ENCODE measurements around the gene EIF5AL1. TPM values are rescaled to one million over a fixed set of nuclear protein-coding genes. Genes with fewer than 3 reads are reported as not detected.

EIF5AL1 gene
- total RNA-seq, 1 experiment from 2014 or later = 0.17 TPM

DNA sequence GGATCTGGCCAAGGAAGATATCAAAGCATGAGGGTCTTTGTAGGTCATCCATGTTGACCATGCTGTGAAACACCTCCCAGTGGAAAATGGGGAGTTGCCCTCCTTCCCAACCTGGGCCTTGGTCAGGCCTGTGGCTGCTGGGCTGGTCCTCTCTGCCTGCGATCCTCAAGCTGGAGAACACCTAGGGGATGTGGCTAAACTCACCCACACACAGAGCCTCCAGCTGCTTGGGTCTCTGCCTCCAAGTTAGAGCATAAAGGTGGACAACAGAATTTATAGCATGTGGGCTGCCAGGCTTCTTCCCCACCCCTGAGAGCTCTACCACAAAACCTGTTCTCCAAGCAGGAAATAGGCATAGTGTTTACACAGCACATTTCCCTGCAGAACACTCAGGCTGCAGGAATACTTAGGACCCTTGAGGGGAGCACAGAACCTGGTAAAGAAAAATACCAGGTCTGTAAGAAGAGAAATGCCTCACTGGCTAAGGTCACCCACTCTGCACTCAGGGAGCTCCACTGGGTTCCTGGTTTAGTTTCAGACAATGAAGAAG lies 47.9 kb downstream of the EIF5AL1 start, which contains the start of gene SFTPA2 (continued):
- no peak for TF ChIP-seq RELA (CRISPR knock-in tag; IDR thresholded peaks at IDR 0.05; ENCODE audit: borderline replicate concordance)
- TF ChIP-seq, protein P1, sequence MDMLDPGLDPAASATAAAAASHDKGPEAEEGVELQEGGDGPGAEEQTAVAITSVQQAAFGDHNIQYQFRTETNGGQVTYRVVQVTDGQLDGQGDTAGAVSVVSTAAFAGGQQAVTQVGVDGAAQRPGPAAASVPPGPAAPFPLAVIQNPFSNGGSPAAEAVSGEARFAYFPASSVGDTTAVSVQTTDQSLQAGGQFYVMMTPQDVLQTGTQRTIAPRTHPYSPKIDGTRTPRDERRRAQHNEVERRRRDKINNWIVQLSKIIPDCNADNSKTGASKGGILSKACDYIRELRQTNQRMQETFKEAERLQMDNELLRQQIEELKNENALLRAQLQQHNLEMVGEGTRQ (CRISPR knock-in tag; IDR thresholded peaks at IDR 0.05) = no peak
- TF ChIP-seq ETV6 (CRISPR knock-in tag; IDR thresholded peaks at IDR 0.05) = no peak
- TF ChIP-seq NFE2L1 (CRISPR knock-in tag; IDR thresholded peaks at IDR 0.05) = no peak
- TF ChIP-seq SOX15 (CRISPR knock-in tag; IDR thresholded peaks at IDR 0.05) = no peak
- TF ChIP-seq, protein P2, sequence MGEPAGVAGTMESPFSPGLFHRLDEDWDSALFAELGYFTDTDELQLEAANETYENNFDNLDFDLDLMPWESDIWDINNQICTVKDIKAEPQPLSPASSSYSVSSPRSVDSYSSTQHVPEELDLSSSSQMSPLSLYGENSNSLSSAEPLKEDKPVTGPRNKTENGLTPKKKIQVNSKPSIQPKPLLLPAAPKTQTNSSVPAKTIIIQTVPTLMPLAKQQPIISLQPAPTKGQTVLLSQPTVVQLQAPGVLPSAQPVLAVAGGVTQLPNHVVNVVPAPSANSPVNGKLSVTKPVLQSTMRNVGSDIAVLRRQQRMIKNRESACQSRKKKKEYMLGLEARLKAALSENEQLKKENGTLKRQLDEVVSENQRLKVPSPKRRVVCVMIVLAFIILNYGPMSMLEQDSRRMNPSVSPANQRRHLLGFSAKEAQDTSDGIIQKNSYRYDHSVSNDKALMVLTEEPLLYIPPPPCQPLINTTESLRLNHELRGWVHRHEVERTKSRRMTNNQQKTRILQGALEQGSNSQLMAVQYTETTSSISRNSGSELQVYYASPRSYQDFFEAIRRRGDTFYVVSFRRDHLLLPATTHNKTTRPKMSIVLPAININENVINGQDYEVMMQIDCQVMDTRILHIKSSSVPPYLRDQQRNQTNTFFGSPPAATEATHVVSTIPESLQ (CRISPR knock-in tag; IDR thresholded peaks at IDR 0.05) = no peak
- no peak for TF ChIP-seq TEAD1 (CRISPR knock-in tag; IDR thresholded peaks at IDR 0.05)
- TF ChIP-seq, protein P3, sequence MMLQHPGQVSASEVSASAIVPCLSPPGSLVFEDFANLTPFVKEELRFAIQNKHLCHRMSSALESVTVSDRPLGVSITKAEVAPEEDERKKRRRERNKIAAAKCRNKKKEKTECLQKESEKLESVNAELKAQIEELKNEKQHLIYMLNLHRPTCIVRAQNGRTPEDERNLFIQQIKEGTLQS (CRISPR knock-in tag; conservative IDR thresholded peaks at IDR 0.05) = no peak
- TF ChIP-seq EMX1 (CRISPR knock-in tag; IDR thresholded peaks at IDR 0.05) = no peak
- TF ChIP-seq, protein P4, sequence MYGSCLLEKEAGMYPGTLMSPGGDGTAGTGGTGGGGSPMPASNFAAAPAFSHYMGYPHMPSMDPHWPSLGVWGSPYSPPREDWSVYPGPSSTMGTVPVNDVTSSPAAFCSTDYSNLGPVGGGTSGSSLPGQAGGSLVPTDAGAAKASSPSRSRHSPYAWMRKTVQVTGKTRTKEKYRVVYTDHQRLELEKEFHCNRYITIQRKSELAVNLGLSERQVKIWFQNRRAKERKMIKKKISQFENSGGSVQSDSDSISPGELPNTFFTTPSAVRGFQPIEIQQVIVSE (CRISPR knock-in tag; IDR thresholded peaks at IDR 0.05; ENCODE audit: borderline replicate concordance) = no peak

DNA sequence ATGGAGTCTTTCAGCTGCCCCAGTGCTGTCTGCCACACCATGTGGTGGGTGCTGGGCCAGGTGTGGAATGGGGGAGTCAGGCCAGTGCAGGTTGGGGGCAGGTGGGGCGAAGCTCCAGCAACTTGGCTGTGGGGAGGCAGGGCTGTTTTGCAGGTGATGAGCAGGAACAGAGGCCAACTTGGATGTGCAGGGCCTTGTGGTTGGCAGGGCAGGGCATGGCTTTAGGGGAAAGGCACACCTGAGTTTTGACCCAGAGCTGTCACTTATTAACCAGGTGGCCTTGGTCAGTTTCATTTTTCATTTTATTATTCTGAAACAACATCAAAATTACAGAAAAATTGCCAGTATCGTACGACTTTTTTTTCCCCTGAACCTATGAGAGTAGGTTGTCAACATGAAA lies 48.9 kb downstream of the EIF5AL1 start:
- Mint-ChIP-seq H3K4me3 (no peak overlapping the region), H3K27ac (no peak overlapping the region), H3K27me3 (ENCODE audit: low read depth) (peaks cover 10% of the 10 kb centered on the region), H3K9me3 (no peaks in the 10 kb centered on the region), H3K4me1 (peaks cover 6% of the 10 kb centered on the region), H3K36me3 (no peaks in the 10 kb centered on the region)
- ChIA-PET CTCF (no interaction called here), POLR2A (no interaction called here)
- ATAC-seq (no peak), DNase-seq (ENCODE audit: low spot score) (no peak)
- TF ChIP-seq NR1H2 (CRISPR knock-in tag; IDR thresholded peaks at IDR 0.05) (no peak), ZNF219 (CRISPR knock-in tag; IDR thresholded peaks at IDR 0.05; ENCODE audit: borderline replicate concordance) (no peak), SMAD4 (CRISPR knock-in tag; IDR thresholded peaks at IDR 0.05) (no peak), KAT7 (CRISPR knock-in tag; IDR thresholded peaks at IDR 0.05; ENCODE audit: borderline replicate concordance) (no peak), PRRX2 (CRISPR knock-in tag; IDR thresholded peaks at IDR 0.05) (no peak), GRHL2 (CRISPR knock-in tag; IDR thresholded peaks at IDR 0.05; ENCODE audit: insufficient replicate concordance, severe bottlenecking) (no peak), ATF1 (CRISPR knock-in tag; IDR thresholded peaks at IDR 0.05) (no peak), JUN (CRISPR knock-in tag; IDR thresholded peaks at IDR 0.05) (no peak), CBFB (CRISPR knock-in tag; IDR thresholded peaks at IDR 0.05; ENCODE audit: low read depth) (no peak), SMAD3 (CRISPR knock-in tag; IDR thresholded peaks at IDR 0.05; ENCODE audit: borderline replicate concordance) (no peak)
- TF ChIP-seq, protein P5, sequence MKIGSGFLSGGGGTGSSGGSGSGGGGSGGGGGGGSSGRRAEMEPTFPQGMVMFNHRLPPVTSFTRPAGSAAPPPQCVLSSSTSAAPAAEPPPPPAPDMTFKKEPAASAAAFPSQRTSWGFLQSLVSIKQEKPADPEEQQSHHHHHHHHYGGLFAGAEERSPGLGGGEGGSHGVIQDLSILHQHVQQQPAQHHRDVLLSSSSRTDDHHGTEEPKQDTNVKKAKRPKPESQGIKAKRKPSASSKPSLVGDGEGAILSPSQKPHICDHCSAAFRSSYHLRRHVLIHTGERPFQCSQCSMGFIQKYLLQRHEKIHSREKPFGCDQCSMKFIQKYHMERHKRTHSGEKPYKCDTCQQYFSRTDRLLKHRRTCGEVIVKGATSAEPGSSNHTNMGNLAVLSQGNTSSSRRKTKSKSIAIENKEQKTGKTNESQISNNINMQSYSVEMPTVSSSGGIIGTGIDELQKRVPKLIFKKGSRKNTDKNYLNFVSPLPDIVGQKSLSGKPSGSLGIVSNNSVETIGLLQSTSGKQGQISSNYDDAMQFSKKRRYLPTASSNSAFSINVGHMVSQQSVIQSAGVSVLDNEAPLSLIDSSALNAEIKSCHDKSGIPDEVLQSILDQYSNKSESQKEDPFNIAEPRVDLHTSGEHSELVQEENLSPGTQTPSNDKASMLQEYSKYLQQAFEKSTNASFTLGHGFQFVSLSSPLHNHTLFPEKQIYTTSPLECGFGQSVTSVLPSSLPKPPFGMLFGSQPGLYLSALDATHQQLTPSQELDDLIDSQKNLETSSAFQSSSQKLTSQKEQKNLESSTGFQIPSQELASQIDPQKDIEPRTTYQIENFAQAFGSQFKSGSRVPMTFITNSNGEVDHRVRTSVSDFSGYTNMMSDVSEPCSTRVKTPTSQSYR (CRISPR knock-in tag; IDR thresholded peaks at IDR 0.05) = no peak
- TF ChIP-seq, protein P6, sequence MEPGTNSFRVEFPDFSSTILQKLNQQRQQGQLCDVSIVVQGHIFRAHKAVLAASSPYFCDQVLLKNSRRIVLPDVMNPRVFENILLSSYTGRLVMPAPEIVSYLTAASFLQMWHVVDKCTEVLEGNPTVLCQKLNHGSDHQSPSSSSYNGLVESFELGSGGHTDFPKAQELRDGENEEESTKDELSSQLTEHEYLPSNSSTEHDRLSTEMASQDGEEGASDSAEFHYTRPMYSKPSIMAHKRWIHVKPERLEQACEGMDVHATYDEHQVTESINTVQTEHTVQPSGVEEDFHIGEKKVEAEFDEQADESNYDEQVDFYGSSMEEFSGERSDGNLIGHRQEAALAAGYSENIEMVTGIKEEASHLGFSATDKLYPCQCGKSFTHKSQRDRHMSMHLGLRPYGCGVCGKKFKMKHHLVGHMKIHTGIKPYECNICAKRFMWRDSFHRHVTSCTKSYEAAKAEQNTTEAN (CRISPR knock-in tag; IDR thresholded peaks at IDR 0.05) = no peak
- TF ChIP-seq, protein P7, sequence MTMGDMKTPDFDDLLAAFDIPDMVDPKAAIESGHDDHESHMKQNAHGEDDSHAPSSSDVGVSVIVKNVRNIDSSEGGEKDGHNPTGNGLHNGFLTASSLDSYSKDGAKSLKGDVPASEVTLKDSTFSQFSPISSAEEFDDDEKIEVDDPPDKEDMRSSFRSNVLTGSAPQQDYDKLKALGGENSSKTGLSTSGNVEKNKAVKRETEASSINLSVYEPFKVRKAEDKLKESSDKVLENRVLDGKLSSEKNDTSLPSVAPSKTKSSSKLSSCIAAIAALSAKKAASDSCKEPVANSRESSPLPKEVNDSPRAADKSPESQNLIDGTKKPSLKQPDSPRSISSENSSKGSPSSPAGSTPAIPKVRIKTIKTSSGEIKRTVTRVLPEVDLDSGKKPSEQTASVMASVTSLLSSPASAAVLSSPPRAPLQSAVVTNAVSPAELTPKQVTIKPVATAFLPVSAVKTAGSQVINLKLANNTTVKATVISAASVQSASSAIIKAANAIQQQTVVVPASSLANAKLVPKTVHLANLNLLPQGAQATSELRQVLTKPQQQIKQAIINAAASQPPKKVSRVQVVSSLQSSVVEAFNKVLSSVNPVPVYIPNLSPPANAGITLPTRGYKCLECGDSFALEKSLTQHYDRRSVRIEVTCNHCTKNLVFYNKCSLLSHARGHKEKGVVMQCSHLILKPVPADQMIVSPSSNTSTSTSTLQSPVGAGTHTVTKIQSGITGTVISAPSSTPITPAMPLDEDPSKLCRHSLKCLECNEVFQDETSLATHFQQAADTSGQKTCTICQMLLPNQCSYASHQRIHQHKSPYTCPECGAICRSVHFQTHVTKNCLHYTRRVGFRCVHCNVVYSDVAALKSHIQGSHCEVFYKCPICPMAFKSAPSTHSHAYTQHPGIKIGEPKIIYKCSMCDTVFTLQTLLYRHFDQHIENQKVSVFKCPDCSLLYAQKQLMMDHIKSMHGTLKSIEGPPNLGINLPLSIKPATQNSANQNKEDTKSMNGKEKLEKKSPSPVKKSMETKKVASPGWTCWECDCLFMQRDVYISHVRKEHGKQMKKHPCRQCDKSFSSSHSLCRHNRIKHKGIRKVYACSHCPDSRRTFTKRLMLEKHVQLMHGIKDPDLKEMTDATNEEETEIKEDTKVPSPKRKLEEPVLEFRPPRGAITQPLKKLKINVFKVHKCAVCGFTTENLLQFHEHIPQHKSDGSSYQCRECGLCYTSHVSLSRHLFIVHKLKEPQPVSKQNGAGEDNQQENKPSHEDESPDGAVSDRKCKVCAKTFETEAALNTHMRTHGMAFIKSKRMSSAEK (CRISPR knock-in tag; IDR thresholded peaks at IDR 0.05; ENCODE audit: borderline replicate concordance) = no peak
- TF ChIP-seq, protein P8, sequence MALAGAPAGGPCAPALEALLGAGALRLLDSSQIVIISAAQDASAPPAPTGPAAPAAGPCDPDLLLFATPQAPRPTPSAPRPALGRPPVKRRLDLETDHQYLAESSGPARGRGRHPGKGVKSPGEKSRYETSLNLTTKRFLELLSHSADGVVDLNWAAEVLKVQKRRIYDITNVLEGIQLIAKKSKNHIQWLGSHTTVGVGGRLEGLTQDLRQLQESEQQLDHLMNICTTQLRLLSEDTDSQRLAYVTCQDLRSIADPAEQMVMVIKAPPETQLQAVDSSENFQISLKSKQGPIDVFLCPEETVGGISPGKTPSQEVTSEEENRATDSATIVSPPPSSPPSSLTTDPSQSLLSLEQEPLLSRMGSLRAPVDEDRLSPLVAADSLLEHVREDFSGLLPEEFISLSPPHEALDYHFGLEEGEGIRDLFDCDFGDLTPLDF (CRISPR knock-in tag; IDR thresholded peaks at IDR 0.05) = no peak

Measured in WTC11 (cell line).